Measurements from ENCODE around the gene GPRC5C. TPM values are rescaled to one million over a fixed set of nuclear protein-coding genes. Genes with fewer than 3 reads are reported as not detected.

The GPRC5C gene
- total and polyA plus RNA-seq, 2 donors (not counting 1 experiment from before 2014, with no cell fraction given) = 0.66 to 1.1 TPM

- Mint-ChIP-seq H3K4me3 (no peak overlapping the region), H3K9me3 (ENCODE audit: insufficient read depth) (no peaks in the 10 kb centered on the region), H3K4me1 (no peaks in the 10 kb centered on the region), H3K27ac (no peak overlapping the region), H3K27me3 (peaks cover 14% of the 10 kb centered on the region)
- Histone ChIP-seq H3K4me2 (replicated peaks; ENCODE audit: low read depth, low read length, poor library complexity, severe bottlenecking) (no peak overlapping the region), H3K36me3 (replicated peaks in 1 of 2; ENCODE audit: control extremely low read depth in 1 of 2, control insufficient read depth in 1 of 2, extremely low read depth in 1 of 2, insufficient read depth in 2 of 2, low read length in 1 of 2) (no peaks in the 10 kb centered on the region), H2AFZ (ENCODE audit: insufficient read depth, low read depth, low read length, poor library complexity, severe bottlenecking) (no peak overlapping the region), H4K20me1 (ENCODE audit: control insufficient read depth, insufficient read depth, low read length, poor library complexity, severe bottlenecking) (no peaks in the 10 kb centered on the region), H3K27ac (ENCODE audit: low read length in 2 of 2) (no peak overlapping the region), H3K9me3 (ENCODE audit: control extremely low read depth in 1 of 3, control insufficient read depth in 2 of 3, insufficient read depth in 1 of 3, low read length in 2 of 3) (no peaks in the 10 kb centered on the region), H3K4me1 (ENCODE audit: control insufficient read depth in 2 of 2, insufficient read depth in 2 of 2, low read length in 2 of 2) (no peaks in the 10 kb centered on the region), H3K4me3 (ENCODE audit: control extremely low read depth in 1 of 5, extremely low read depth in 1 of 5, insufficient read depth in 1 of 5, low read depth in 2 of 5, low read length in 4 of 5) (no peak overlapping the region), H3K27me3 (replicated peaks in 1 of 4; ENCODE audit: control extremely low read depth in 1 of 4, control insufficient read depth in 3 of 4, insufficient read depth in 4 of 4, low read length in 3 of 4) (no peaks in the 10 kb centered on the region), H3K9ac (ENCODE audit: low read length) (no peak overlapping the region), H3K79me2 (ENCODE audit: control insufficient read depth, insufficient read depth, low read length) (no peaks in the 10 kb centered on the region)
- ATAC-seq (ENCODE audit: low read depth) (no peak), DNase-seq (no peak)
- ChIA-PET POLR2A (interaction anchor here (0.7 kb wide), 1 partner anchor 219 kb away, joined by 3 read pairs; no protein-coding TSS in a partner anchor), CTCF (interaction anchor here (0.7 kb wide), 1 partner anchor 24 kb away, joined by 5 read pairs; no protein-coding TSS in a partner anchor)
- TF ChIP-seq CTCF (IDR thresholded peaks at IDR 0.05) (no peak), EZH2 (IDR thresholded peaks at IDR 0.05; ENCODE audit: borderline replicate concordance, insufficient read depth, low read depth, low read length, poor library complexity, severe bottlenecking) (no peak)
- 78% methylated on average over 12 of the region's 12 CpGs for WGBS (ENCODE audit: insufficient coverage)
- intact Hi-C loops (cut with micrococcal nuclease) = no loop called here
Measured at GRCh38 chr17:74403512-74404137, 28.3 kb upstream of the GPRC5C start.

GRCh38 chr17:74404218-74404617 is 27.7 kb upstream of the GPRC5C start:
- ChIA-PET POLR2A (no interaction called here), CTCF (no interaction called here)
- H3K27me3 Mint-ChIP-seq = peaks cover 12% of the 10 kb centered on the region
- ATAC-seq (ENCODE audit: low read depth) = no peak
- H3K27ac Mint-ChIP-seq = no peak overlapping the region
- no peak overlapping the region for H3K4me3 Mint-ChIP-seq
- intact Hi-C loops (cut with micrococcal nuclease) = no loop called here
- TF ChIP-seq CTCF (IDR thresholded peaks at IDR 0.05) = no peak
- no peak for TF ChIP-seq EZH2 (IDR thresholded peaks at IDR 0.05; ENCODE audit: borderline replicate concordance, insufficient read depth, low read depth, low read length, poor library complexity, severe bottlenecking)
- Histone ChIP-seq H3K36me3 (replicated peaks in 1 of 2; ENCODE audit: control extremely low read depth in 1 of 2, control insufficient read depth in 1 of 2, extremely low read depth in 1 of 2, insufficient read depth in 2 of 2, low read length in 1 of 2) (no peaks in the 10 kb centered on the region), H4K20me1 (ENCODE audit: control insufficient read depth, insufficient read depth, low read length, poor library complexity, severe bottlenecking) (no peaks in the 10 kb centered on the region), H3K9ac (ENCODE audit: low read length) (no peak overlapping the region), H3K79me2 (ENCODE audit: control insufficient read depth, insufficient read depth, low read length) (no peaks in the 10 kb centered on the region), H3K9me3 (ENCODE audit: control extremely low read depth in 1 of 3, control insufficient read depth in 2 of 3, insufficient read depth in 1 of 3, low read length in 2 of 3) (no peaks in the 10 kb centered on the region), H2AFZ (ENCODE audit: insufficient read depth, low read depth, low read length, poor library complexity, severe bottlenecking) (no peak overlapping the region), H3K27ac (ENCODE audit: low read length in 2 of 2) (no peak overlapping the region), H3K4me3 (ENCODE audit: control extremely low read depth in 1 of 5, extremely low read depth in 1 of 5, insufficient read depth in 1 of 5, low read depth in 2 of 5, low read length in 4 of 5) (no peak overlapping the region), H3K27me3 (replicated peaks in 1 of 4; ENCODE audit: control extremely low read depth in 1 of 4, control insufficient read depth in 3 of 4, insufficient read depth in 4 of 4, low read length in 3 of 4) (no peaks in the 10 kb centered on the region), H3K4me2 (replicated peaks; ENCODE audit: low read depth, low read length, poor library complexity, severe bottlenecking) (no peak overlapping the region), H3K4me1 (ENCODE audit: control insufficient read depth in 2 of 2, insufficient read depth in 2 of 2, low read length in 2 of 2) (no peaks in the 10 kb centered on the region)
- no peaks in the 10 kb centered on the region for H3K9me3 Mint-ChIP-seq (ENCODE audit: insufficient read depth)
- no peaks in the 10 kb centered on the region for H3K4me1 Mint-ChIP-seq
- DNase-seq = no peak
- 96% methylated on average over 4 of the region's 7 CpGs for WGBS (ENCODE audit: insufficient coverage)

Measured in B cell (primary cell).